ENCODE measurements around the gene E4F1.

GRCh38 chr16:2233046-2233775 lies 9.8 kb downstream of the E4F1 start:
- TF ChIP-seq CTCF (IDR thresholded peaks at IDR 0.05; ENCODE audit: low read depth, low read length) (no peak), EZH2phosphoT487 (IDR thresholded peaks at IDR 0.05; ENCODE audit: low read depth) (no peak)

Data from OCI-LY3 (cell line).